ENCODE results near the gene ARHGAP15.

ARHGAP15 gene

GRCh38 chr2:143209570-143210445 lies 80.6 kb downstream of the ARHGAP15 start:
- H3K4me3 ChIP-seq (ENCODE audit: low read length): no peak overlapping the region
- TF ChIP-seq ZNF274 (IDR thresholded peaks at IDR 0.05; ENCODE audit: low read depth, low read length): no peak

- TF ChIP-seq ZNF274 (IDR thresholded peaks at IDR 0.05; ENCODE audit: low read depth, low read length): no peak
These were observed 81.2 kb downstream of the ARHGAP15 start for GRCh38 chr2:143210446-143210819.

GRCh38 chr2:143217512-143218115 lies 88.4 kb downstream of the ARHGAP15 start:
- no peak for TF ChIP-seq ZNF274 (IDR thresholded peaks at IDR 0.05; ENCODE audit: low read depth, low read length)
- no peak overlapping the region for H3K4me3 ChIP-seq (ENCODE audit: low read length)

More at GRCh38 chr2:143210446-143210819, 81.2 kb downstream of the ARHGAP15 start:
- H3K4me3 ChIP-seq (ENCODE audit: low read length): no peak overlapping the region

GRCh38 chr2:143218621-143219020 lies 89.4 kb downstream of the ARHGAP15 start:
- no peak for TF ChIP-seq ZNF274 (IDR thresholded peaks at IDR 0.05; ENCODE audit: low read depth, low read length)
- H3K4me3 ChIP-seq (ENCODE audit: low read length): no peak overlapping the region

GRCh38 chr2:143219266-143219665 lies 90.0 kb downstream of the ARHGAP15 start:
- H3K4me3 ChIP-seq (ENCODE audit: low read length): no peak overlapping the region
- no peak for TF ChIP-seq ZNF274 (IDR thresholded peaks at IDR 0.05; ENCODE audit: low read depth, low read length)

GRCh38 chr2:143223556-143223955 lies 94.3 kb downstream of the ARHGAP15 start:
- no peak for TF ChIP-seq ZNF274 (IDR thresholded peaks at IDR 0.05; ENCODE audit: low read depth, low read length)
- no peak overlapping the region for H3K4me3 ChIP-seq (ENCODE audit: low read length)

GRCh38 chr2:143225931-143226330 lies 96.7 kb downstream of the ARHGAP15 start:
- TF ChIP-seq ZNF274 (IDR thresholded peaks at IDR 0.05; ENCODE audit: low read depth, low read length): no peak
- no peak overlapping the region for H3K4me3 ChIP-seq (ENCODE audit: low read length)

GRCh38 chr2:143226714-143227541 lies 97.7 kb downstream of the ARHGAP15 start:
- no peak overlapping the region for H3K4me3 ChIP-seq (ENCODE audit: low read length)
- no peak for TF ChIP-seq ZNF274 (IDR thresholded peaks at IDR 0.05; ENCODE audit: low read depth, low read length)

GRCh38 chr2:143229411-143229810 lies 100.2 kb downstream of the ARHGAP15 start:
- TF ChIP-seq ZNF274 (IDR thresholded peaks at IDR 0.05; ENCODE audit: low read depth, low read length): no peak
- H3K4me3 ChIP-seq (ENCODE audit: low read length): no peak overlapping the region

GRCh38 chr2:143229952-143230351 lies 100.7 kb downstream of the ARHGAP15 start:
- TF ChIP-seq ZNF274 (IDR thresholded peaks at IDR 0.05; ENCODE audit: low read depth, low read length): no peak
- no peak overlapping the region for H3K4me3 ChIP-seq (ENCODE audit: low read length)

GRCh38 chr2:143230506-143231253 lies 101.5 kb downstream of the ARHGAP15 start:
- TF ChIP-seq ZNF274 (IDR thresholded peaks at IDR 0.05; ENCODE audit: low read depth, low read length): no peak
- H3K4me3 ChIP-seq (ENCODE audit: low read length): no peak overlapping the region

- no peak for TF ChIP-seq ZNF274 (IDR thresholded peaks at IDR 0.05; ENCODE audit: low read depth, low read length)
- no peak overlapping the region for H3K4me3 ChIP-seq (ENCODE audit: low read length)
These were observed 102.0 kb downstream of the ARHGAP15 start for GRCh38 chr2:143231254-143231645.

GRCh38 chr2:143237146-143237777 lies 108.0 kb downstream of the ARHGAP15 start:
- no peak for TF ChIP-seq ZNF274 (IDR thresholded peaks at IDR 0.05; ENCODE audit: low read depth, low read length)
- H3K4me3 ChIP-seq (ENCODE audit: low read length): no peak overlapping the region

Data from GM08714 (cell line).